Endothelial cell of umbilical vein (primary cell): Measurements from ENCODE around the gene LMCD1. TPM values are rescaled to one million over a fixed set of nuclear protein-coding genes. Genes with fewer than 3 reads are reported as not detected.

Experiments
- BruUV-seq: library from RNA; stranded (reverse); fragments of 400-500 nt; replicated peaks from 2 replicates; lab custom pipeline; 2021; lab: Mats Ljungman, UMichigan
- CTCF ChIA-PET: fragments of 300-600, 350-600 bp; sonication (Branson Sonifier 250); formaldehyde crosslinking; loops from one replicate; lab custom pipeline; 2021; ENCODE audit warnings: antibody characterized with exemption, inconsistent platforms; lab: Charles Lee
- POLR2A ChIA-PET: fragments of 300-600, 350-600 bp; sonication (Branson Sonifier 250); formaldehyde crosslinking; loops from one replicate; lab custom pipeline; 2021; ENCODE audit warnings: antibody characterized with exemption, inconsistent platforms; lab: Charles Lee
- DNase-seq: peaks from one replicate; pipeline ENCODE4 v3.0.0-alpha.2; 2011; ENCODE audit warnings: low read depth, low spot score
- FAIRE-seq: peaks from 2 replicates; lab custom pipeline; 2011; peaks lifted over from hg19 to GRCh38; lab: Jason Lieb, UNC
- H2AFZ ChIP-seq: 2 replicates; pipeline ENCODE4 v1.6.0; 2012; ENCODE audit warnings: low read depth, low read length, control low read depth, inconsistent platforms
- H3K27ac ChIP-seq: 2 replicates; pipeline ENCODE4 v1.5.1; 2011; ENCODE audit warnings: low read depth, mild to moderate bottlenecking, control low read depth, low read length, moderate library complexity; ENCODE audit not compliant: insufficient read depth
- H3K27me3 ChIP-seq, 2 experiments: 2 replicates each; pipeline versions ENCODE4 v1.6.0 to v1.6.1; 2011; ENCODE audit warnings: low read length in 2 of 2, mixed read lengths in 1 of 2; ENCODE audit not compliant: control insufficient read depth in 2 of 2, insufficient read depth in 2 of 2
- H3K36me3 ChIP-seq, 2 experiments: 2 replicates in 1 of 2; 3 replicates in 1 of 2; pipeline ENCODE4 v1.5.1; 2011; ENCODE audit warnings: low read length in 2 of 2, mild to moderate bottlenecking in 1 of 2, moderate library complexity in 1 of 2; ENCODE audit not compliant: control insufficient read depth in 2 of 2, insufficient read depth in 2 of 2; ENCODE audit errors: extremely low read depth in 1 of 2
- H3K4me1 ChIP-seq: 3 replicates; pipeline ENCODE4 v1.5.1; 2011; ENCODE audit warnings: mild to moderate bottlenecking, low read length; ENCODE audit not compliant: control insufficient read depth, insufficient read depth; ENCODE audit errors: extremely low read depth
- H3K4me2 ChIP-seq: 2 replicates; pipeline ENCODE4 v1.6.1; 2011; ENCODE audit warnings: low read length, control low read depth, mixed read lengths; ENCODE audit not compliant: insufficient read depth
- H3K4me3 ChIP-seq, 3 experiments: fragments of 200-600 bp in 1 of 3; sonication (generic), shearing (Covaris generic) in 1 of 3; replicated peaks in 1 of 3; 2 replicates each; pipeline ENCODE4 v1.5.1; 2011 to 2016; ENCODE audit warnings: control low read depth in 3 of 3, low read length in 3 of 3, mild to moderate bottlenecking in 2 of 3, inconsistent platforms in 1 of 3, low read depth in 1 of 3, moderate library complexity in 1 of 3; ENCODE audit not compliant: insufficient read depth in 1 of 3
- H3K79me2 ChIP-seq: 2 replicates; pipeline ENCODE4 v1.6.0; 2012; ENCODE audit warnings: low read length, inconsistent platforms; ENCODE audit not compliant: control insufficient read depth, insufficient read depth
- H3K9ac ChIP-seq: replicated peaks from 2 replicates; pipeline ENCODE3; 2011; ENCODE audit warnings: low read length, control low read depth; ENCODE audit not compliant: insufficient read depth; ENCODE audit errors: extremely low read depth
- H3K9me1 ChIP-seq: replicated peaks from 3 replicates; pipeline ENCODE4 v1.6.0; 2011; ENCODE audit warnings: mild to moderate bottlenecking, low read length; ENCODE audit not compliant: control insufficient read depth, insufficient read depth; ENCODE audit errors: extremely low read depth
- H3K9me3 ChIP-seq: replicated peaks from 2 replicates; pipeline ENCODE4 v1.5.1; 2012; ENCODE audit warnings: low read length, inconsistent platforms; ENCODE audit not compliant: control insufficient read depth, insufficient read depth
- H4K20me1 ChIP-seq: replicated peaks from 2 replicates; pipeline ENCODE3; 2011; ENCODE audit warnings: mild to moderate bottlenecking, low read length; ENCODE audit not compliant: control insufficient read depth, insufficient read depth; ENCODE audit errors: extremely low read depth
- FOS ChIP-seq: IDR thresholded peaks from 2 replicates; pipeline ENCODE4 v1.6.1; 2011; ENCODE audit warnings: mild to moderate bottlenecking, low read length, moderate library complexity, borderline replicate concordance; ENCODE audit not compliant: insufficient read depth
- GATA2 ChIP-seq: IDR thresholded peaks from 2 replicates; pipeline ENCODE4 v1.7.0; 2011; ENCODE audit warnings: low read depth, mild to moderate bottlenecking, moderate library complexity, mixed read lengths, low read length; ENCODE audit not compliant: insufficient read length, insufficient read depth
- JUN ChIP-seq: IDR thresholded peaks from 2 replicates; pipeline ENCODE4 v1.6.1; 2011; ENCODE audit warnings: borderline replicate concordance, low read depth; ENCODE audit not compliant: insufficient read length, insufficient read depth
- MYC ChIP-seq: IDR thresholded peaks from one replicate; pipeline ENCODE4 v1.6.1; 2011; ENCODE audit warnings: mild to moderate bottlenecking, low read depth, low read length
- POLR2AphosphoS5 ChIP-seq: IDR thresholded peaks from 2 replicates; pipeline ENCODE4 v1.6.1; 2012; ENCODE audit warnings: low read depth, mild to moderate bottlenecking, control low read depth, low read length, moderate library complexity; ENCODE audit not compliant: insufficient read depth
- dilution Hi-C: fragments of 300-500 bp; cut with MboI; formaldehyde crosslinking; loops from one replicate; pipeline ENCODE4 v1.15.0; 2019; ENCODE audit warnings: low sequenced_read_pairs; ENCODE audit not compliant: extremely low pct_ligation_motif_present
- intact Hi-C: fragments of 100-400 bp; cut with micrococcal nuclease; formaldehyde crosslinking; loops from one replicate; pipeline ENCODE4 v1.10.0; 2022
- polyA plus RNA-seq, 4 experiments: library from polyadenylated mRNA; depleted of rRNA in 3 of 4; stranded (reverse) in 3 of 4; unstranded in 1 of 4; fragments of >200 nt; gene quantifications; 2 replicates each; pipeline versions ENCODE4 v1.2.1 to v1.2.3, GENCODE V29; 2011 to 2012; ENCODE audit warnings: missing spikeins in 1 of 4
- total RNA-seq: library from RNA; stranded (reverse); gene quantifications from 2 replicates; pipeline ENCODE4 v1.2.3, GENCODE V29; 2021

LMCD1 gene
- total and polyA plus RNA-seq, 2 donors (not counting 3 experiments of a cell fraction or from before 2014, with no cell fraction given): 7.6 to 14.5 TPM

DNA sequence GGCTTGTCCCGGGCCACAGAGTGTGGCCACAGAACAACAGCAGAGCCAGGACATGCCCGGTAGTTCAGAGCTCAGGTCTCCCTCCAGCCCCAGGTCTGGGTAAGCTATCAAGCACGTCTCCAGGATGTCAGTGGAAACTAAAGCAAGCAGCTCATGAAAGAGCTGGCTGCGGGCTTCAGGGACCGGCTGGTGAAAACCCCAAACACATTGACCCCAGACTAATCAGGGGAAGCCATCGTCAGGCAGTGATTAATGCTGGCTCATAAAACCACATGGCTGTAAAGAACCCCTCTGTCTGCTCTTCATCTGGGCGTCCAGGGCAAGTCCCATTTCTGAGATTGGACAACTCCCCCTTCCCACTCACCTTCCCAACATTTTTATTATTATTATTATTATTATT is 37.8 kb downstream of the LMCD1 start:
- H3K36me3 ChIP-seq: peaks cover 0 to 1% of the 10 kb centered on the region in 2 experiments
- no peaks in the 10 kb centered on the region for H4K20me1 ChIP-seq
- TF ChIP-seq POLR2AphosphoS5 (no peak), FOS (peak; percentile 13), MYC (no peak), GATA2 (peak; percentile 89)
- no peaks in the 10 kb centered on the region for H3K79me2 ChIP-seq
- no peak for FAIRE-seq
- peaks cover 16% of the 10 kb centered on the region for H3K4me1 ChIP-seq
- no peak overlapping the region for H3K4me3 ChIP-seq
- POLR2A ChIA-PET: no interaction called here
- no peak overlapping the region for H3K4me2 ChIP-seq
- H3K9me3 ChIP-seq: no peaks in the 10 kb centered on the region
- intact Hi-C loops: no loop called here
- no peak overlapping the region for H3K27ac ChIP-seq
- no peaks in the 10 kb centered on the region for H3K9me1 ChIP-seq
- no peaks in the 10 kb centered on the region for H3K27me3 ChIP-seq
- DNase-seq: peak; percentile 26
- no TSS peak for BruUV-seq
- dilution Hi-C loops: no loop called here
- CTCF ChIA-PET: interaction anchor here (0.9 to 2.1 kb wide), 7 partner anchors 19 to 97 kb away, joined by 3 to 7 read pairs (median 4); partner anchors contain the start of gene LMCD1
- H3K9ac ChIP-seq: no peak overlapping the region
- H2AFZ ChIP-seq: peak overlapping the region; percentile 18

DNA sequence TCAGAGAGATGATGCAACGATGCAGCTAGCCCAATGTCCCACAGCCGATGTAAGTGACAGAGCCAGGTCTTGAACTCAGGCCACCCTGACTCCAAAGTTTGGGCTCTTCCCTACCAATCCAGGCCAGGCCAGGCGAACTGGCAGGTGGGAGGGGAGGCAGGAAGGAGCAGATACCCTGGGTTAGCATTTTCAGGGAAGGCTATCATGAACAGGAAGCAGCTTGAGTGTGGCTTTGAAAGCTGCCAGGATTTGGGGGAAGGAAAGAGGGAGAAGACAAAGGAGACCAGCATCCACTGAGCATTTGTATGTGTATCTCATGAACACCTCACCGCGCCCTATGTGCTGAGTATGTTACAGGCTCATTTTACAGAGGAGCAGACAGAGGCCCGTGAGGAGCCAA is 38.8 kb downstream of the LMCD1 start:
- Histone ChIP-seq H3K4me2 (no peak overlapping the region), H3K27ac (peak overlapping the region; percentile 3), H3K4me1 (peaks cover 16% of the 10 kb centered on the region), H3K4me3 (no peak overlapping the region), H3K36me3 (peaks cover 0 to 1% of the 10 kb centered on the region in 2 experiments), H3K9me3 (no peaks in the 10 kb centered on the region), H3K27me3 (no peaks in the 10 kb centered on the region), H3K79me2 (no peaks in the 10 kb centered on the region), H3K9ac (no peak overlapping the region), H4K20me1 (no peaks in the 10 kb centered on the region), H2AFZ (no peak overlapping the region), H3K9me1 (no peaks in the 10 kb centered on the region)
- CTCF ChIA-PET: interaction anchor here (1.5 to 1.7 kb wide), 3 partner anchors 39 to 98 kb away, joined by 4 to 7 read pairs (median 7); partner anchors contain the start of gene LMCD1
- dilution Hi-C loops (no loop called here), intact Hi-C loops (loop anchor here (1.0 kb wide), 1 partner anchor 96 kb away; no protein-coding TSS in a partner anchor)
- TF ChIP-seq JUN (no peak), GATA2 (peak; percentile 49)
- POLR2A ChIA-PET: no interaction called here
- DNase-seq: peak; percentile 64
- BruUV-seq: no TSS peak
- FAIRE-seq: peak; percentile 82
